Right lobe of liver (tissue), 6 donors: Measurements from ENCODE around the gene SUMO1. TPM values are rescaled to one million over a fixed set of nuclear protein-coding genes. Genes with fewer than 3 reads are reported as not detected.
A peak's percentile ranks its signal among the peaks of the same experiment; 100 is the strongest.

Experiments used
- ATAC-seq, 4 donors: fragments of 200-7000 bp; cut with Tn5 transposase; one replicate each; pipeline ENCODE4 v1.9.1; 2020; ENCODE audit warnings: mild to moderate bottlenecking in 4 of 4, moderate library complexity in 4 of 4
- DNase-seq, 3 donors: peaks; one replicate each; pipeline ENCODE4 v3.0.0-alpha.2; 2020
- H3K27ac ChIP-seq, 3 donors: fragments of 200-600 bp; one replicate each; pipeline ENCODE4 v1.8.0; 2022
- H3K27me3 ChIP-seq, 2 donors: fragments of 200-600 bp; one replicate each; pipeline ENCODE4 v1.8.0; 2022
- H3K36me3 ChIP-seq, 4 donors: fragments of 200-600 bp; sonication (generic) in 1 of 4; one replicate each; pipeline versions ENCODE4 v1.5.1 to v1.8.0; 2017 to 2022; ENCODE audit warnings: control low read depth in 1 of 4
- H3K4me1 ChIP-seq, 4 donors: fragments of 200-600 bp; sonication (generic) in 1 of 4; one replicate each; pipeline versions ENCODE4 v1.5.1 to v1.8.0; 2017 to 2022; ENCODE audit warnings: control low read depth in 1 of 4
- H3K4me3 ChIP-seq, 3 donors: fragments of 200-600 bp; one replicate each; pipeline ENCODE4 v1.8.0; 2022
- H3K9me3 ChIP-seq, 4 donors: fragments of 200-600 bp; sonication (generic) in 1 of 4; one replicate each; pipeline versions ENCODE4 v1.5.1 to v1.8.0; 2017 to 2022; ENCODE audit warnings: control low read depth in 1 of 4
- POLR2A ChIP-seq: fragments of 450-650 bp; IDR thresholded peaks from one replicate; pipeline ENCODE4 v1.6.1; 2017; ENCODE audit warnings: antibody characterized with exemption, mild to moderate bottlenecking
- WGBS: methylation state at CpG from one replicate; pipeline ENCODE4 v1.1.6; 2018; ENCODE audit warnings: low coverage, low lambda C conversion rate; ENCODE audit not compliant: insufficient coverage; ENCODE audit errors: missing lambda C conversion rate; 5-methylcytosine and 5-hydroxymethylcytosine counted together
- intact Hi-C, 2 donors: fragments of 100-400 bp; cut with DNase I; formaldehyde crosslinking; loops; one replicate each; pipeline versions ENCODE4 v1.11.2 to v1.14.1; 2022
- total RNA-seq, 6 experiments: library from RNA; depleted of rRNA in 2 of 6; stranded (reverse); fragments of >200 nt in 2 of 6; fragmentation: NEBNext Ultra II Directional in 3 of 6; extraction: Animal tissue kit (Norgen Biotek cat#: 25700) in 3 of 6; gene quantifications; one replicate each; pipeline versions ENCODE4 v1.1.0 to v1.2.4, GENCODE V29; 2016 to 2023
- TF ChIP-seq, protein P1 (sequence below), 4 donors: fragments of 200-600 bp in 3 of 4; fragments of 450-650 bp in 1 of 4; IDR thresholded peaks; one replicate each; pipeline versions ENCODE4 v1.5.1 to v1.8.0; 2016 to 2022; ENCODE audit warnings: antibody characterized with exemption in 4 of 4, mild to moderate bottlenecking in 2 of 4
- donor health status: DM: no; HTN: yes; CAD: no.
- donor health status: DM: no; HTN: no; CAD: no.
- donor health status: DM: no; HTN: no; CAD: no.
- donor health status: DM: no; HTN: yes; CAD: no.
- donor health status: DM: no; HTN: yes; CAD: no.

SUMO1 gene
- total RNA-seq, 6 experiments from 2014 or later, result 43.3 to 70.8 (median 55.0) TPM

DNA sequence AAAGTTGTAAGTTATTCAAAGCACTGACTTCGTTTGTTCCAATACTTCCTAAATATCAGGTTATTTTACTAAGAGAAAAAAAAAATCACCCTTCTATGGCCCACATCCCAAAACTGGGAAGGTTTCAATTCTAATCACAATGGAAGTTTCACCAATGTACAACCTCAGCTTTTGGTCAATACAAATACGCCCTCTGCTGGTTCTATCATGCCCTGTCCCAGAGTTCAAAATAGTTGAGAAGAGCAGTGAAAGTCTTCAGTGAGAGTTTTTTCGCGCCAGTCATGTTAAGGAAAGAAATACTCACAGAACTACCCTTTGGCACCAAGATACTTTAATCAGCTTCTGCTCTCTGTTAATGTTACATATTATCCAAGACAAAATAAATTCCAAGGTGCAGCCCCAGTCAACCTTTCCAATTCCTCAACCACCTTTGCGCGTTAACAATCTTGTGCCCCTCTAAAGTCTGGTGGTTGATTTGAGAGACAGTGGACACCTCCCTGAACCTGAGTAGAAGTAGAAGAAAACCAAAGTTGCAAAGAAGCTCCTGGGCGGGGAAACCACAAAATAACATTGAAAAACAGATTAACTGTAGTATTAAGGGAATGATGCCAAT is 59.9 kb downstream of the SUMO1 start:
- H3K36me3 ChIP-seq, result no peaks in the 10 kb centered on the region
- no peaks in the 10 kb centered on the region for H3K27me3 ChIP-seq
- H3K27ac ChIP-seq, result no peak overlapping the region
- H3K9me3 ChIP-seq, result no peaks in the 10 kb centered on the region
- 5% methylated on average over 5 of the region's 7 CpGs for whole genome bisulfite sequencing
- no peaks in the 10 kb centered on the region for H3K4me1 ChIP-seq
- intact Hi-C loops, result loop anchor here (5.0 kb wide), 1 partner anchor 316 kb away; no protein-coding TSS in a partner anchor
- no peak for TF ChIP-seq POLR2A
- TF ChIP-seq, protein P1, sequence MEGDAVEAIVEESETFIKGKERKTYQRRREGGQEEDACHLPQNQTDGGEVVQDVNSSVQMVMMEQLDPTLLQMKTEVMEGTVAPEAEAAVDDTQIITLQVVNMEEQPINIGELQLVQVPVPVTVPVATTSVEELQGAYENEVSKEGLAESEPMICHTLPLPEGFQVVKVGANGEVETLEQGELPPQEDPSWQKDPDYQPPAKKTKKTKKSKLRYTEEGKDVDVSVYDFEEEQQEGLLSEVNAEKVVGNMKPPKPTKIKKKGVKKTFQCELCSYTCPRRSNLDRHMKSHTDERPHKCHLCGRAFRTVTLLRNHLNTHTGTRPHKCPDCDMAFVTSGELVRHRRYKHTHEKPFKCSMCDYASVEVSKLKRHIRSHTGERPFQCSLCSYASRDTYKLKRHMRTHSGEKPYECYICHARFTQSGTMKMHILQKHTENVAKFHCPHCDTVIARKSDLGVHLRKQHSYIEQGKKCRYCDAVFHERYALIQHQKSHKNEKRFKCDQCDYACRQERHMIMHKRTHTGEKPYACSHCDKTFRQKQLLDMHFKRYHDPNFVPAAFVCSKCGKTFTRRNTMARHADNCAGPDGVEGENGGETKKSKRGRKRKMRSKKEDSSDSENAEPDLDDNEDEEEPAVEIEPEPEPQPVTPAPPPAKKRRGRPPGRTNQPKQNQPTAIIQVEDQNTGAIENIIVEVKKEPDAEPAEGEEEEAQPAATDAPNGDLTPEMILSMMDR (IDR thresholded peaks at IDR 0.05), result peak; percentile 83 to 87 (median 84)
- no peak overlapping the region for H3K4me3 ChIP-seq
- ATAC-seq, result peak; percentile 90 to 92 (median 91)
- DNase-seq, result peak in 1 of 3 donors; percentile 58

DNA sequence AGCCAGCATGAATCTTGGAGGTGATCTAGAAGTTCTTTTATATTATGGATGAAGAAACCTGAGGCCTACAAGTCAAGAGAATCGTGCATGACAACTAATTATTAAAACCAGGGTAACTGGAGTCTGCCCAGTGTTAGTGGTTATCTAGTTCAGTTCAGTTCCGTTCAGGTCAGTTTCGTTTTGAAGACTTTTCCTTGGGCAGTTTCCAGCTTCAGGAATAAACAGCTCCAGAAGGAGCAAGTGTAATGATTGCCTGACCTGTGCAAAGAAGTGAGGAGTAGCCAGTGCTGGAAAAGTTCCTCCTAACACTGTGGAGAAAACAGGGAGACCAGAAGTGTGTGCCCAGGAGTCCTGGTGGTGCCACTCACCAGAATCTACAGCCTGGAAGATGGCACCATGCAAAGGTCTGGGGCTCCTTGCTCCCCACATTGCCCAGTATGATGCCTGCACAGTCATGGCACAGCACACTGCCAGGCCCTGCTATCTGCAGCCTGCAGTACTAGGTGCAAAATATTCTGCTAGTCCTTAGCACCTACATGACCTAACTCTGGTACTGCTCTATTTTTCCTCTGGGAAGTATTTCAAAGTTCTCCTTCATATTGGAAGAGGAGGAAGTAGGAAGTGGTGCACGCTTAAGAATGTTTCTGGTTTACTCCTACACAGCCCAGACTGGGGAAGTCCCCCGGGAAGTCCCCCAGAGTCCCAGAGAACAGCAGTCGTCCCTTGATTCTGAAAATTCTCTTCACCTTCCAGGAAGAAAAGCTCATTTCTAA is 65.8 kb downstream of the SUMO1 start:
- Histone ChIP-seq H3K27me3 (no peaks in the 10 kb centered on the region), H3K4me1 (no peaks in the 10 kb centered on the region), H3K9me3 (no peaks in the 10 kb centered on the region), H3K4me3 (no peak overlapping the region), H3K27ac (no peak overlapping the region), H3K36me3 (no peaks in the 10 kb centered on the region)
- DNase-seq (no peak), ATAC-seq (peak; percentile 54 to 66 (median 56))
- TF ChIP-seq, protein P1 (IDR thresholded peaks at IDR 0.05), result no peak
- TF ChIP-seq POLR2A, result no peak
- 33% methylated on average over 6 of the region's 6 CpGs for WGBS
- intact Hi-C loops, result no loop called here

- Histone ChIP-seq H3K36me3 (no peaks in the 10 kb centered on the region), H3K27me3 (no peaks in the 10 kb centered on the region), H3K4me1 (no peaks in the 10 kb centered on the region), H3K4me3 (no peak overlapping the region), H3K27ac (no peak overlapping the region), H3K9me3 (no peaks in the 10 kb centered on the region)
- intact Hi-C loops, result no loop called here
- DNase-seq, result no peak
- WGBS, result 21% methylated on average over 8 of the region's 32 CpGs
- no peak for ATAC-seq
- TF ChIP-seq, protein P1 (IDR thresholded peaks at IDR 0.05), result no peak
- no peak for TF ChIP-seq POLR2A
Observed at GRCh38 chr2:202171241-202171825, 67.1 kb downstream of the SUMO1 start.

GRCh38 chr2:202169832-202170424 is 68.5 kb downstream of the SUMO1 start:
- H3K4me1 ChIP-seq, result no peaks in the 10 kb centered on the region
- TF ChIP-seq POLR2A, result no peak
- TF ChIP-seq, protein P1 (IDR thresholded peaks at IDR 0.05), result no peak
- intact Hi-C loops, result no loop called here
- no peak for ATAC-seq
- H3K36me3 ChIP-seq, result no peaks in the 10 kb centered on the region
- no peak overlapping the region for H3K27ac ChIP-seq
- DNase-seq, result no peak
- 88% methylated on average over 1 of the region's 8 CpGs for WGBS
- H3K27me3 ChIP-seq, result no peaks in the 10 kb centered on the region
- no peaks in the 10 kb centered on the region for H3K9me3 ChIP-seq
- no peak overlapping the region for H3K4me3 ChIP-seq
